Non-pigmented ciliary epithelial cell (primary cell): ENCODE data around the gene RBFA.

Source experiments
- DNase-seq: peaks from one replicate; pipeline ENCODE4 v3.0.0-alpha.2; 2010; ENCODE audit warnings: low read depth

The RBFA gene

DNA sequence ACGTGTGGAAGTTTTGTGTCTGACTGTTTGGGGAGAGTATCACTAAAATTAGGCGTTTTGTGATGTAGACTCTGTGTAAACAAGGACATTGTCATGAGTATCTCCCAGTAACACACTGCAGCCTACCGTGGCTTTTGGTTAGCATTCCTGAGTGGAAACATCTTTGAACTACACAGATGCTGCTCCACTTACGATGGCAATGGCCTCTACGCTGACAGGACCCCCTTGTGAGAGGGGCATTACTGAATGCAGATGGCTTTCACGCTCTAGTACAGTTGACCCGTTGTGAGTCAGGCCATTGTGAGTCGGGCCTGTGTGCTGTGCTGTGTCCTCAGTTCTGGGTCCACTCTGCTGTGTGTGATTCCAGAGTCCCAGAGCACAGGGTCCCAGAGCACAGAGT is 40.5 kb downstream of the RBFA start:
- DNase-seq: no peak

DNA sequence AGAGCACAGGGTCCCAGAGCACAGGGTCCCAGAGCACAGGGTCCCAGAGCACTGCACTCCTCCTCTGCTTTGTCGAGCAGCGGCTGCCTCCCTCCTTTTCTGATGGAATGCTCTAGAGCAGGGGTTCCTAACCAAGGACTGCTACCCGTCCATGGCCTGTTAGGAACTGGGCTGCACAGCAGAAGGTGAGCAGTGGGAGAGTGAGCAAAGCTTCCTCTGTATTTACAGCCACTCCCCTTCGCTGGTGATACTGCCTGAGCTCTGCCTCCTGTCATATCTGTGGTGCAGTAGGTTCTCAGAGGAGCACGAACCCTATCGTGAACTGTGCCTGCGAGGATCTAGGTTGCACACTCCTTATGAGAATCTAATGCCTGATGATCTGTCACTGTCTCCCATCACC is 41.7 kb downstream of the RBFA start:
- no peak for DNase-seq

DNA sequence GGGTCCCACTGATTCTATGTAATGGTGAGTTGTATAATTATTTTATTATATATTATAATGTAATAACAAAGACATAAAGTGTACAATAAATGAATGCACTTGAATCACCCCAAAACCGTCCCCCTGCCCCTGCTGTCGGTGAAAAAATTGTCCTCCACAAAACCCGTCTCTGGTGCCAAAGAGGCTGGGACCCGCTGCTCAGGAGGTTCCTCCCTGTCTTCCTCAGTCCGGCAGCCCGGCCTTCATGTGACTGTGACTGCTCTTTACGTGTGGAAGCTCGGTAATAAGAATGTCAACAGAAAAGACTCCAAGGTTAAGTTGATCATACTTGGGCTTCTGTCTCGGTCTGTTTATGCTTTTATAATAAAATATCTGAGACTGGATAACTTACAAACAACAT is 42.1 kb downstream of the RBFA start:
- DNase-seq: no peak

DNA sequence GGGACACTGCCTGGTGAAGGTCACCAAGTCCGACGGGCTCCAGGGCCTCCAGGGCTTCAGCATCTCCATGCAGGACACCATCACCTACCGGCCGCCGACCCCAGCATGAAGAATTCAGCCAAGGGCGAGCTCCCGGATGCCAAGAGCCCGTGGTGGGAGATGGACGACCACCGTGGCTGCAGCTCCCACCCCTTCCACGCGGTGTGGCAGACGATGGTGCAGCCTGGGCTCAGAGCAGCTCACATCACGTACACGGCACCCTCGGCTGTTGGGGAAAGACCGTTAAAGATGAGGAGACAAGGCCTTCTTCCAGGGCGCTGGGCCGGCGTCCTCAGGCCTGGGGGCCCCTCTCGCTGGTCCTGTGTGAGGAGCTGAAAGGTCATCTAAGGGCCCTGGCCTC is 43.6 kb downstream of the RBFA start:
- no peak for DNase-seq
